GM12873 (cell line): ENCODE results near the gene BAHCC1.

ENCODE experiments used
- CTCF ChIP-seq: IDR thresholded peaks from 2 replicates; pipeline ENCODE4 v1.5.1; 2012; ENCODE audit warnings: low read depth, mild to moderate bottlenecking, moderate library complexity, low read length, control low read depth; ENCODE audit not compliant: insufficient read depth; ENCODE audit errors: missing control alignments

Gene BAHCC1

GRCh38 chr17:81386646-81387099, 8.6 kb upstream of the BAHCC1 start:
- TF ChIP-seq CTCF, result no peak

GRCh38 chr17:81387100-81388090, 7.9 kb upstream of the BAHCC1 start:
- no peak for TF ChIP-seq CTCF

DNA sequence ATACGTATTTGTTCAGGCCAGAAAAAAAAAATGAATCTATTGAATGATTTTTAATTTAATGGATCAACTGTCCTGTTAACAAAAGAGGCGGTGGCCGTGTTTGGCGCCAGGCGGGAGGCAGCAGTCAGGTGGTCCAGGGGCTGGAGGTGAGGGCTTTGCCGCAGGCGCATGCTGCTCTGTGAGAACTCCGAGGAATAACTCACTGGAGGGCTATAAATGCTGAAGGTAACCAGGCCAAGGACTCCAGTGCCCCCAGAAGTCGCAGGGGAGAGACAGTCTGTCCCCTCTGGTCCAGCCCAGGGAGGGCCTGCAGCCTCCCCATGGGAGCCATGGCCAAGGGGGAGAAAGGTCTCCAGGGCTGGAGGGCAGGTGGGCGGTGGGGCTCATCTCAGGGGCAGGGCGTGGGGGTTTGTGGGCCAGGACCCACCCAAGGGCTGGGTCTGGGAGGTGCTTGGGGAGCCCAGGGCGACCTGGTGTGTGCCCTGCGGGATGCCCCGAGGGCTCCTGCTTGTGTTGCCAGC, 7.1 kb upstream of the BAHCC1 start:
- no peak for TF ChIP-seq CTCF

- TF ChIP-seq CTCF, result no peak
Observed at GRCh38 chr17:81388612-81389367, 6.5 kb upstream of the BAHCC1 start.

- TF ChIP-seq CTCF, result no peak
Observed at GRCh38 chr17:81389585-81389984, 5.7 kb upstream of the BAHCC1 start.

DNA sequence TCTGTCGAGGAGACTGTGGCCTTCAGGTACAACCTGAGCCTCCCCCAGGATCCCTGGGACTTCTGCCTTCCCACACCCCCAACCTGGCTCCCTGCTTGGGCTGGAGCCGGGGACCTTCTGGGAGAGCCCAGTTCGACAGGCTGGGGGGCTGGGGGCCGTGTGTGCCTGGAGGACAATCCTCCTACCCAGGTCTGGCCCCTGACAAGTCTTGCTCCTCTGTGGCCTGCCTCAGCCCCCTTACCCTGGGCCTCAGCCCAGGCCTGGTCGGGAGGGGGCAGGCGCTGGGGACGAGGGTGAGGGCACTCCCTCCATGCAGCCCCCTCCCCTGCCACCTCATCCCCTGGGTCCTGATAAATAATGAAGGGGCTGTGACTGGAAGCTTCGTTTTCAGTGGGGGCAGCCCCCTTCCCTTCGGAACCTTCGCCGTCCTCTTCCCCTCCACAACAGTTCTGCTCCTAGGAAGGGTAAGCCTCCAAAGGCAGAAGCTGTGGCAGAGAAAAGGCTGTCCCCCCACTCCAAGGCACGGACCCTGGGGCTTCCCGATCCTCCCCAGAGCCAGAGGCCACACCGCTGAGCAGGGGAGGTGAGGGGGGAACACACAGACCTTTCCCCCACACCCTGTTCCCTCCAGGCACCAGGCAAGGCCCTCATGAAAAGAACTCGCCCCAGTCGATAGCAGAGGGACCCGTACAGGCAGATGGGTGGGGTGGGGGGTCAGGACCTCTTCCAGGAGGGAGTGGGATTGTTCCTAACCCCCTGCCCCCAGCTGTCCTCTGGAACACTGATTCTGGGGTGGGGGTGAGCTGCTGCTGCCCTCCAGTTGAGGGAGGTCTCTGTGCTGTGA, 5.0 kb upstream of the BAHCC1 start:
- no peak for TF ChIP-seq CTCF

- TF ChIP-seq CTCF, result no peak
Observed at GRCh38 chr17:81390873-81391255, 4.4 kb upstream of the BAHCC1 start.
